Sigmoid colon (tissue), 7 donors: ENCODE results near the gene FOSL1. TPM values are rescaled to one million over a fixed set of nuclear protein-coding genes. Genes with fewer than 3 reads are reported as not detected.

Experiments used
- DNase-seq: peaks from one replicate; pipeline ENCODE4 v3.0.0-alpha.2; 2019
- H3K27ac ChIP-seq, 4 donors: fragments of 200-600 bp; sonication (generic); one replicate each; pipeline ENCODE4 v1.5.1; 2016 to 2019; ENCODE audit warnings: mild to moderate bottlenecking in 1 of 4
- H3K27me3 ChIP-seq, 3 donors: fragments of 200-600 bp; sonication (generic); one replicate each; pipeline ENCODE4 v1.5.1; 2019; ENCODE audit warnings: mild to moderate bottlenecking in 1 of 3
- H3K36me3 ChIP-seq, 4 donors: fragments of 200-600 bp; sonication (generic); one replicate each; pipeline ENCODE4 v1.5.1; 2016 to 2019
- H3K4me1 ChIP-seq, 4 donors: fragments of 200-600 bp; sonication (generic); one replicate each; pipeline ENCODE4 v1.5.1; 2017 to 2019
- H3K4me3 ChIP-seq, 4 donors: fragments of 200-600 bp; sonication (generic); one replicate each; pipeline ENCODE4 v1.5.1; 2017 to 2019; ENCODE audit warnings: mild to moderate bottlenecking in 2 of 4, moderate library complexity in 1 of 4
- H3K9me3 ChIP-seq, 4 donors: fragments of 200-600 bp in 3 of 4; sonication (generic) in 3 of 4; one replicate each; pipeline versions ENCODE4 v1.5.1 to v1.6.1; 2013 to 2019
- CTCF ChIP-seq, 4 experiments: fragments of 450-650 bp in 3 of 4; fragments of 200-600 bp in 1 of 4; IDR thresholded peaks; one replicate each; pipeline ENCODE4 v1.5.1; 2016 to 2019; ENCODE audit warnings: antibody characterized with exemption in 4 of 4, mild to moderate bottlenecking in 3 of 4, moderate library complexity in 2 of 4
- EP300 ChIP-seq, 4 donors: sonication (generic); formaldehyde crosslinking; IDR thresholded peaks; one replicate each; pipeline ENCODE4 v1.6.1; 2017; ENCODE audit warnings: antibody characterized with exemption in 4 of 4
- POLR2A ChIP-seq, 2 donors: fragments of 450-650 bp; IDR thresholded peaks; one replicate each; pipeline ENCODE4 v1.6.1; 2016; ENCODE audit warnings: antibody characterized with exemption in 2 of 2, mild to moderate bottlenecking in 2 of 2, moderate library complexity in 2 of 2
- POLR2AphosphoS5 ChIP-seq, 4 donors: sonication (generic); formaldehyde crosslinking; IDR thresholded peaks; one replicate each; pipeline ENCODE4 v1.6.1; 2017; ENCODE audit warnings: antibody characterized with exemption in 4 of 4
- WGBS, 2 donors: extraction: QIAGEN DNeasy Blood & Tissue Kit; methylation state at CpG; one replicate each; pipeline ENCODE4 v1.1.7; 2013; 5-methylcytosine and 5-hydroxymethylcytosine counted together
- intact Hi-C: fragments of 100-400 bp; cut with DNase I; formaldehyde crosslinking; loops from one replicate; pipeline ENCODE4 v1.15.1; 2023
- polyA plus RNA-seq, 3 donors: library from polyadenylated mRNA; stranded (reverse); fragments of 200-250 nt; gene quantifications; one replicate each; pipeline ENCODE4 v1.2.3, GENCODE V29; 2013
- total RNA-seq, 4 donors: library from RNA; depleted of rRNA; stranded (reverse); fragments of >200 nt; gene quantifications; one replicate each; pipeline ENCODE4 v1.1.0, GENCODE V29; 2016
- donor health status: healthy with polysubstance abuse.
- donor health status: Bipolar disorder and iron deficiency.
- donor health status: healthy.

FOSL1 gene
- total and polyA plus RNA-seq, 7 donors: 0.36 to 12.4 (median 2.9) TPM; not detected in 1

GRCh38 chr11:65890324-65891218 lies 9.6 kb downstream of the FOSL1 start, which contains the start of gene CCDC85B:
Gene CCDC85B, plus strand, starts transcription at chr11:65890673. Its CDS starts 111 bp downstream, at chr11:65890784.
- peak; percentile 100 for DNase-seq
- intact Hi-C loops: loop anchor here (1.0 kb wide), 1 partner anchor 29 kb away; the partner anchor contains the start of genes C11orf68 and DRAP1
- Histone ChIP-seq H3K4me1 (peaks cover 0 to 70% (median 59%) of the 10 kb centered on the region in 4 donors), H3K4me3 (peak within 1 kb of the TSS; percentile 60 to 77 (median 70)), H3K27ac (peak within 1 kb of the TSS; percentile 95 to 98 (median 97)), H3K36me3 (peaks cover 0 to 14% (median 2%) of the 10 kb centered on the region in 4 donors), H3K27me3 (no peaks in the 10 kb centered on the region), H3K9me3 (no peaks in the 10 kb centered on the region)
- 0% methylated on average over 94 of the region's 94 CpGs for WGBS, 2 donors
- TF ChIP-seq POLR2AphosphoS5 (IDR thresholded peaks at IDR 0.05) (peak; percentile 93 to 98 (median 96)), POLR2A (IDR thresholded peaks at IDR 0.05) (peak; percentile 70 to 79), CTCF (IDR thresholded peaks at IDR 0.05) (no peak)

DNA sequence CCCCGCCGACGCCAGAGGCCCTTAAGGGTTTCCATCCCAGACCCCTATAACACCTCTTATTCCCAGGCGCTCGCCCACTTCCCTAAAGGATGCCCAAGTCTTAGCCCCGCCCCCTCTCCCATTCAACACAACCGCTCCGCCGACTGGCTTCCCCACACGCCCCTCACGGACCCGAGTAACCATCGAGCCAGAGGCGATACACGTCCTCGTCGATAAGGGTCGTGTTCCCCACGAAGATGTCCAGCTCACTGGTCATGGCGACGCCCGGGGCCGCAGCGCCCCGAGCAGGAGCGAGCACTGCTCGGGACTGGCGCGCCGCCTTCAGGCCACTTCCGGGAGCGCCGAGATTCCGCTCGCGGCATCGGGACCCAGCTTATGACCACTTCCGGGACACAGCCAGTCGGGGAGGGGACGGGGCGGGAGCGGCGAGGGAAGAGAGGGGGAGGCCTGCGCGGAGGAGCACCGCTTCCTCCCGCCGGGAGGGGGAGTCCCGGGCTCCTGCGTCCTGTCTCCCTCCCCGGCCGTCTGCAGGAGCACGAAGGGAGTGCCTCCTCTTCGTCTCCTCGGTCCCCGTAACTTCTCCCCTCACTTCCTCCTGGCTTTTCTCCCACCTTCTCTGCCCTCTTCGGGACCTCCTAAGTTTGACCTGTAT lies 11.9 kb downstream of the FOSL1 start, which contains the start of gene FIBP:
TSS of gene FIBP (minus strand) at position 309 of the 652 bp plus-strand sequence. CDS start at position 256, 53 bp downstream.
- WGBS, 2 donors: 0 to 1% methylated on average over 57 of the region's 57 CpGs
- peaks cover 4 to 29% (median 9%) of the 10 kb centered on the region in 4 donors for H3K36me3 ChIP-seq
- intact Hi-C loops: loop anchor here (1.0 to 5.0 kb wide), 3 partner anchors 30 to 114 kb away; partner anchors contain the start of genes BANF1, CFL1, EIF1AD and SART1
- H3K9me3 ChIP-seq: no peaks in the 10 kb centered on the region
- peak within 1 kb of the TSS; percentile 95 to 98 (median 97) for H3K27ac ChIP-seq
- peaks cover 0 to 71% (median 62%) of the 10 kb centered on the region in 4 donors for H3K4me1 ChIP-seq
- H3K27me3 ChIP-seq: no peaks in the 10 kb centered on the region
- DNase-seq: peak; percentile 99
- H3K4me3 ChIP-seq: peak within 1 kb of the TSS; percentile 53 to 75 (median 62)
- TF ChIP-seq POLR2A (IDR thresholded peaks at IDR 0.05): peak; percentile 90 to 92
- no peak for TF ChIP-seq EP300 (IDR thresholded peaks at IDR 0.05)
- TF ChIP-seq POLR2AphosphoS5 (IDR thresholded peaks at IDR 0.05): peak; percentile 90 to 98 (median 95)
- TF ChIP-seq CTCF (IDR thresholded peaks at IDR 0.05): peak; percentile 85 to 99 (median 91)

GRCh38 chr11:65887723-65888162 lies 12.4 kb downstream of the FOSL1 start:
- TF ChIP-seq POLR2A (IDR thresholded peaks at IDR 0.05): no peak
- no peak for TF ChIP-seq CTCF (IDR thresholded peaks at IDR 0.05)
- no peak for TF ChIP-seq EP300 (IDR thresholded peaks at IDR 0.05)
- TF ChIP-seq POLR2AphosphoS5 (IDR thresholded peaks at IDR 0.05): no peak
- Histone ChIP-seq H3K27me3 (no peaks in the 10 kb centered on the region), H3K9me3 (no peaks in the 10 kb centered on the region), H3K27ac (peak overlapping the region; percentile 95 to 98 (median 97)), H3K4me3 (peak overlapping the region; percentile 53 to 75 (median 62)), H3K4me1 (peaks cover 0 to 66% (median 57%) of the 10 kb centered on the region in 4 donors), H3K36me3 (peaks cover 4 to 35% (median 12%) of the 10 kb centered on the region in 4 donors)
- intact Hi-C loops: loop anchor here (1.0 to 5.0 kb wide), 3 partner anchors 29 to 115 kb away; partner anchors contain the start of genes BANF1, CFL1, EIF1AD and SART1
- 3 to 7% methylated on average over 23 of the region's 23 CpGs for WGBS, 2 donors
- DNase-seq: no peak
